ENCODE data around the gene DKK3. TPM values are rescaled to one million over a fixed set of nuclear protein-coding genes. Genes with fewer than 3 reads are reported as not detected.

Gene DKK3
- total and polyA plus RNA-seq, 4 donors, result 3.1 to 9.9 (median 7.1) TPM

GRCh38 chr11:11996321-11997048, 11.9 kb downstream of the DKK3 start:
- H3K27me3 ChIP-seq (ENCODE audit: control insufficient read depth in 4 of 4, insufficient read depth in 4 of 4, low read length in 3 of 4), result no peaks in the 10 kb centered on the region
- H3K27ac ChIP-seq (ENCODE audit: low read depth in 1 of 2, low read length in 2 of 2), result no peak overlapping the region
- no peak for DNase-seq (ENCODE audit: low spot score)
- WGBS, result 88% methylated on average over 11 of the region's 11 CpGs
- no peaks in the 10 kb centered on the region for H3K36me3 ChIP-seq (ENCODE audit: control insufficient read depth in 4 of 4, insufficient read depth in 3 of 4, low read depth in 1 of 4, low read length in 3 of 4)
- no peaks in the 10 kb centered on the region for H3K9me3 ChIP-seq (ENCODE audit: control insufficient read depth in 4 of 4, low read length in 3 of 4)
- peaks cover 2 to 20% (median 14%) of the 10 kb centered on the region in 4 donors for H3K4me1 ChIP-seq (ENCODE audit: control insufficient read depth in 4 of 4, insufficient read depth in 4 of 4, low read length in 3 of 4)
- H3K9ac ChIP-seq (ENCODE audit: low read depth in 1 of 2, low read length in 2 of 2), result no peak overlapping the region
- no peak for TF ChIP-seq NR2F2 (IDR thresholded peaks at IDR 0.05)
- no peak for TF ChIP-seq TAF1 (conservative IDR thresholded peaks at IDR 0.05)
- no peak for TF ChIP-seq HNF4G (IDR thresholded peaks at IDR 0.05)
- TF ChIP-seq JUND (IDR thresholded peaks at IDR 0.05), result no peak
- TF ChIP-seq EGR1 (IDR thresholded peaks at IDR 0.05; ENCODE audit: low read depth in 2 of 2), result no peak
- H3K4me3 ChIP-seq (ENCODE audit: low read depth in 1 of 3, low read length in 3 of 3), result no peak overlapping the region

DNA sequence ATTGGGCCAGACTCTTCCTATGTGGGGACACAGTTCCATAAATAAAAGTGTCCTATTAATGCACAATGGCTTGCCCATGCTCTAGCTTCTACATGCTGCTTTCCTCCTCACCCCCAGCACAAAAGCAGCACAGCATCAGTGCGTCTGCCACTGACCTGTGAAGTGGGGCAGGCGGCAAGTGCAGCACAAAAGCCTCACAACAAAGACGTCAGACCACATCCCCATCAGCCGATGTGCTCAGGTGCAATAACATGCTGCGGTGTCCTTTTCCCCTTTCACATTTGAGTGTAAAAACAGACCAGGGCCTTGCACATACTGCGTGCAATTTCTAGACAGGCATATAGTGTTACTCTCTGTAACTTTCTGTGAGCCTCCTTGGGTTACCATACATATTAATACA, 12.8 kb downstream of the DKK3 start:
- Histone ChIP-seq H3K9ac (ENCODE audit: low read depth in 1 of 2, low read length in 2 of 2) (no peak overlapping the region), H3K9me3 (ENCODE audit: control insufficient read depth in 4 of 4, low read length in 3 of 4) (no peaks in the 10 kb centered on the region), H3K4me3 (ENCODE audit: low read depth in 1 of 3, low read length in 3 of 3) (no peak overlapping the region), H3K27ac (ENCODE audit: low read depth in 1 of 2, low read length in 2 of 2) (no peak overlapping the region), H3K27me3 (ENCODE audit: control insufficient read depth in 4 of 4, insufficient read depth in 4 of 4, low read length in 3 of 4) (no peaks in the 10 kb centered on the region), H3K4me1 (ENCODE audit: control insufficient read depth in 4 of 4, insufficient read depth in 4 of 4, low read length in 3 of 4) (peaks cover 2 to 20% (median 14%) of the 10 kb centered on the region in 4 donors), H3K36me3 (ENCODE audit: control insufficient read depth in 4 of 4, insufficient read depth in 3 of 4, low read depth in 1 of 4, low read length in 3 of 4) (no peaks in the 10 kb centered on the region)
- no peak for DNase-seq (ENCODE audit: low spot score)
- TF ChIP-seq NR2F2 (IDR thresholded peaks at IDR 0.05) (no peak), CTCF (IDR thresholded peaks at IDR 0.05; ENCODE audit: low read depth, low read length, missing input control) (no peak), RXRA (IDR thresholded peaks at IDR 0.05) (no peak), REST (IDR thresholded peaks at IDR 0.05) (no peak), FOXA2 (IDR thresholded peaks at IDR 0.05) (no peak), HNF4G (IDR thresholded peaks at IDR 0.05) (no peak), EGR1 (IDR thresholded peaks at IDR 0.05; ENCODE audit: low read depth in 2 of 2) (no peak), HNF4A (conservative IDR thresholded peaks at IDR 0.05) (no peak)
- WGBS, result 94% methylated on average over 6 of the region's 6 CpGs

GRCh38 chr11:11993839-11994238, 14.6 kb downstream of the DKK3 start:
- no peak for DNase-seq (ENCODE audit: low spot score)
- H3K9me3 ChIP-seq (ENCODE audit: control insufficient read depth in 4 of 4, low read length in 3 of 4), result no peaks in the 10 kb centered on the region
- no peak overlapping the region for H3K9ac ChIP-seq (ENCODE audit: low read depth in 1 of 2, low read length in 2 of 2)
- H3K4me3 ChIP-seq (ENCODE audit: low read depth in 1 of 3, low read length in 3 of 3), result no peak overlapping the region
- no peak overlapping the region for H3K27ac ChIP-seq (ENCODE audit: low read depth in 1 of 2, low read length in 2 of 2)
- H3K27me3 ChIP-seq (ENCODE audit: control insufficient read depth in 4 of 4, insufficient read depth in 4 of 4, low read length in 3 of 4), result no peaks in the 10 kb centered on the region
- H3K36me3 ChIP-seq (ENCODE audit: control insufficient read depth in 4 of 4, insufficient read depth in 3 of 4, low read depth in 1 of 4, low read length in 3 of 4), result no peaks in the 10 kb centered on the region
- TF ChIP-seq CTCF (IDR thresholded peaks at IDR 0.05; ENCODE audit: low read depth, low read length, missing input control), result no peak
- no peak for TF ChIP-seq HNF4A (conservative IDR thresholded peaks at IDR 0.05)
- WGBS, result 85% methylated on average over 8 of the region's 8 CpGs
- H3K4me1 ChIP-seq (ENCODE audit: control insufficient read depth in 4 of 4, insufficient read depth in 4 of 4, low read length in 3 of 4), result peaks cover 2 to 20% (median 14%) of the 10 kb centered on the region in 4 donors
